NAMALWA (cell line): Measurements from ENCODE around the gene UBE2Z.
"Not testable (repeated sequence)": the region's sequence is repeated elsewhere in the genome, so short reads cannot be mapped to it uniquely, and the experiment has no call there.

ENCODE experiments used
- DNase-seq: peaks from one replicate; pipeline ENCODE4 v3.0.0-alpha.2; 2015; ENCODE audit warnings: low spot score

Gene UBE2Z

GRCh38 chr17:48904428-48904827, 3.8 kb upstream of the UBE2Z start:
- no peak for DNase-seq

- no peak for DNase-seq
These were observed 2.2 kb upstream of the UBE2Z start for GRCh38 chr17:48905987-48906515.

GRCh38 chr17:48907713-48908046, 527 bp upstream of the UBE2Z start:
- no peak for DNase-seq

GRCh38 chr17:48908853-48909394, 717 bp downstream of the UBE2Z start:
- DNase-seq, result peak; percentile 89

GRCh38 chr17:48909783-48910182, 1.6 kb downstream of the UBE2Z start:
- no peak for DNase-seq

GRCh38 chr17:48910370-48910769, 2.2 kb downstream of the UBE2Z start:
- no peak for DNase-seq

- no peak for DNase-seq
These were observed 4.3 kb downstream of the UBE2Z start for GRCh38 chr17:48912476-48912875.

GRCh38 chr17:48915459-48916282, 7.5 kb downstream of the UBE2Z start:
- peak; percentile 47 for DNase-seq

GRCh38 chr17:48925251-48925990, 17.2 kb downstream of the UBE2Z start:
- no peak for DNase-seq

GRCh38 chr17:48925991-48926342, 17.8 kb downstream of the UBE2Z start:
- DNase-seq, result no peak

GRCh38 chr17:48927978-48928745, 20.0 kb downstream of the UBE2Z start:
- no peak for DNase-seq

GRCh38 chr17:48928876-48929811, 20.9 kb downstream of the UBE2Z start:
- DNase-seq, result no peak

- DNase-seq, result no peak
These were observed 21.6 kb downstream of the UBE2Z start for GRCh38 chr17:48929812-48930165.

GRCh38 chr17:48930435-48930873, 22.2 kb downstream of the UBE2Z start:
- no peak for DNase-seq

GRCh38 chr17:48933035-48933434, 24.8 kb downstream of the UBE2Z start:
- DNase-seq, result no peak

- DNase-seq, result peak; percentile 95
These were observed 36.5 kb downstream of the UBE2Z start, which contains the start of gene SNF8 for GRCh38 chr17:48944515-48945260. TSS of gene SNF8 (minus strand) at chr17:48944842. CDS start at chr17:48944734, 108 bp downstream.

- not testable (repeated sequence) for DNase-seq
These were observed 37.0 kb downstream of the UBE2Z start for GRCh38 chr17:48945261-48945651.

- DNase-seq, result no peak
These were observed 43.4 kb downstream of the UBE2Z start for GRCh38 chr17:48951572-48951971.

GRCh38 chr17:48952904-48953303, 44.7 kb downstream of the UBE2Z start:
- peak; percentile 82 for DNase-seq

- DNase-seq, result peak; percentile 70
These were observed 46.1 kb downstream of the UBE2Z start for GRCh38 chr17:48954300-48954755.
